Keratinocyte (primary cell): ENCODE measurements around the gene NEGR1. TPM values are rescaled to one million over a fixed set of nuclear protein-coding genes. Genes with fewer than 3 reads are reported as not detected.

Experiments
- DNase-seq: peaks from one replicate; pipeline ENCODE4 v3.0.0-alpha.2; 2011; ENCODE audit warnings: low read depth, missing footprints, low spot score
- FAIRE-seq: peaks from 2 replicates; lab custom pipeline; 2011; peaks lifted over from hg19 to GRCh38; lab: Jason Lieb, UNC
- H2AFZ ChIP-seq: 2 replicates; pipeline ENCODE4 v1.6.0; 2012; ENCODE audit warnings: low read length, control low read depth, inconsistent platforms; ENCODE audit not compliant: control insufficient read depth
- H3K27ac ChIP-seq: 2 replicates; pipeline ENCODE4 v1.5.1; 2011; ENCODE audit warnings: low read length; ENCODE audit not compliant: control insufficient read depth, insufficient read depth
- H3K27me3 ChIP-seq: 3 replicates; pipeline ENCODE4 v1.6.0; 2011; ENCODE audit warnings: low read length; ENCODE audit not compliant: control insufficient read depth, insufficient read depth; ENCODE audit errors: extremely low read depth
- H3K36me3 ChIP-seq, 2 experiments: 2 replicates in 1 of 2; 3 replicates in 1 of 2; pipeline ENCODE4 v1.5.1; 2011; ENCODE audit warnings: low read length in 2 of 2, mild to moderate bottlenecking in 1 of 2; ENCODE audit not compliant: control insufficient read depth in 2 of 2, insufficient read depth in 2 of 2; ENCODE audit errors: extremely low read depth in 1 of 2
- H3K4me1 ChIP-seq: 3 replicates; pipeline ENCODE4 v1.5.1; 2011; ENCODE audit warnings: low read length; ENCODE audit not compliant: control insufficient read depth, insufficient read depth; ENCODE audit errors: extremely low read depth
- H3K4me2 ChIP-seq: 3 replicates; pipeline ENCODE4 v1.6.0; 2011; ENCODE audit warnings: low read depth, low read length; ENCODE audit not compliant: control insufficient read depth, insufficient read depth; ENCODE audit errors: extremely low read depth
- H3K4me3 ChIP-seq, 3 experiments: fragments of 200-600 bp in 1 of 3; sonication (generic) in 1 of 3; 2 replicates in 2 of 3; 3 replicates in 1 of 3; pipeline ENCODE4 v1.5.1; 2011 to 2016; ENCODE audit warnings: low read length in 3 of 3, mild to moderate bottlenecking in 3 of 3, control low read depth in 2 of 3, inconsistent platforms in 1 of 3, low read depth in 1 of 3, mixed read lengths in 1 of 3, mixed run types in 1 of 3, moderate library complexity in 1 of 3; ENCODE audit not compliant: control insufficient read depth in 2 of 3, insufficient read depth in 2 of 3; ENCODE audit errors: extremely low read depth in 1 of 3
- H3K79me2 ChIP-seq: 2 replicates; pipeline ENCODE4 v1.6.0; 2012; ENCODE audit warnings: low read length; ENCODE audit not compliant: control insufficient read depth, insufficient read depth
- H3K9ac ChIP-seq: 3 replicates; pipeline ENCODE4 v1.6.0; 2011; ENCODE audit warnings: low read length; ENCODE audit not compliant: control insufficient read depth, insufficient read depth; ENCODE audit errors: extremely low read depth
- H3K9me1 ChIP-seq: 3 replicates; pipeline ENCODE4 v1.6.0; 2011; ENCODE audit warnings: low read length; ENCODE audit not compliant: control insufficient read depth, insufficient read depth; ENCODE audit errors: extremely low read depth
- H3K9me3 ChIP-seq: 2 replicates; pipeline ENCODE4 v1.5.1; 2012; ENCODE audit warnings: low read depth, low read length; ENCODE audit not compliant: control insufficient read depth
- H4K20me1 ChIP-seq: 3 replicates; pipeline ENCODE4 v1.6.0; 2011; ENCODE audit warnings: low read length; ENCODE audit not compliant: control insufficient read depth, insufficient read depth; ENCODE audit errors: extremely low read depth
- CTCF ChIP-seq, 3 experiments: IDR thresholded peaks in 1 of 3; conservative IDR thresholded peaks in 1 of 3; optimal IDR thresholded peaks in 1 of 3; 2 replicates in 2 of 3; 3 replicates in 1 of 3; pipeline versions ENCODE3 to v1.5.1; 2011; ENCODE audit warnings: low read length in 3 of 3, mild to moderate bottlenecking in 3 of 3, moderate library complexity in 2 of 3, control low read depth in 1 of 3, inconsistent platforms in 1 of 3; ENCODE audit not compliant: insufficient read depth in 2 of 3; ENCODE audit errors: extremely low read depth in 1 of 3
- EZH2 ChIP-seq: IDR thresholded peaks from one replicate; pipeline ENCODE4 v1.6.1; 2012; ENCODE audit warnings: inconsistent platforms, mild to moderate bottlenecking, low read length, moderate library complexity
- dilution Hi-C: fragments of 300-500 bp; cut with MboI; formaldehyde crosslinking; loops from one replicate; pipeline ENCODE4 v1.7.0; 2020; ENCODE audit warnings: low sequenced_read_pairs; ENCODE audit not compliant: extremely low pct_ligation_motif_present
- polyA plus RNA-seq, 5 experiments: library from polyadenylated mRNA; depleted of rRNA in 3 of 5; stranded (reverse) in 3 of 5; stranded (forward) in 1 of 5; unstranded in 1 of 5; fragments of >200 nt; gene quantifications; 1 replicate in 1 of 5; 2 replicates in 3 of 5; 3 replicates in 1 of 5; pipeline versions ENCODE4 v1.2.1 to v1.2.3, GENCODE V29; 2011 to 2012; ENCODE audit warnings: missing spikeins in 2 of 5, low read depth in 1 of 5, low replicate concordance in 1 of 5

Gene NEGR1
- polyA plus RNA-seq, 1 donor (not counting 4 experiments of a cell fraction or from before 2014, with no cell fraction given): 1.6 TPM

DNA sequence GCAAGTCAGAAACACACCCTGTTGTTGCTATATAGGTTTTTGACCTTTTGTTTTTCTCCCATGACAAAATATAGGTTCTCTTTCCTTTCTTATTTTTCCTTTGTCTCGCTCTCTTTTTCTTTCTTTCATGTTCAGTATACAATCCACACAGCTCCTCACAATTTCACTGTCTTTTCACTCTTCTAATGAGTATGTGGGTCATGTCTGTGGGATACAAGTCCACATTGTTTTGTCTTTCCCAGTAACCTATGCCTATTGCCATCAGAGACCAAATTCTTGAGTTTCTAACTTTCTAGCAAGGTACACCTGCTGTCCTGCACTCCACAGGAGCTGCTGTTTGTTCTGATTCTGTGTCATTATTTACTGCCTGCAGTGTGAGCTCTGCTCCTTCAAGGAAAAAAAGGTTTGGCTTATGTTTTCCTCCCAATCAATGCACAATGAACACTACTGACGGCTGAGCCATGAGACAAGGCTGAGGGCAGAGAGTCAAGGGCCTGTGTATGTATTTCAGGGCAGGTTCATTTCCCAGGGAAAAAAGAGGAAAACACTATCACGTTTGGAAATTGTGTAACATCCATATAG lies 453.8 kb downstream of the NEGR1 start:
- Histone ChIP-seq H3K9ac (no peak overlapping the region), H3K4me3 (no peak overlapping the region), H2AFZ (no peak overlapping the region), H3K4me1 (no peaks in the 10 kb centered on the region), H3K4me2 (no peak overlapping the region), H3K79me2 (no peaks in the 10 kb centered on the region), H3K36me3 (no peaks in the 10 kb centered on the region), H3K9me1 (no peaks in the 10 kb centered on the region), H3K27ac (no peak overlapping the region), H4K20me1 (no peaks in the 10 kb centered on the region), H3K9me3 (no peaks in the 10 kb centered on the region), H3K27me3 (no peaks in the 10 kb centered on the region)
- no peak for DNase-seq
- FAIRE-seq: no peak
- dilution Hi-C loops: no loop called here
- TF ChIP-seq CTCF (optimal IDR thresholded peaks at IDR 0.05 in 1 of 3, IDR thresholded peaks at IDR 0.05 in 1 of 3, conservative IDR thresholded peaks at IDR 0.05 in 1 of 3; ENCODE audit: extremely low read depth in 1 of 3, insufficient read depth in 2 of 3, low read length in 3 of 3) (no peak), EZH2 (no peak)

- Histone ChIP-seq H3K4me1 (no peaks in the 10 kb centered on the region), H3K27me3 (no peaks in the 10 kb centered on the region), H3K4me2 (no peak overlapping the region), H3K79me2 (no peaks in the 10 kb centered on the region), H3K9ac (no peak overlapping the region), H3K9me1 (no peaks in the 10 kb centered on the region), H3K9me3 (no peaks in the 10 kb centered on the region), H4K20me1 (no peaks in the 10 kb centered on the region), H3K27ac (no peak overlapping the region), H3K4me3 (no peak overlapping the region), H3K36me3 (no peaks in the 10 kb centered on the region), H2AFZ (no peak overlapping the region)
- FAIRE-seq: no peak
- no peak for TF ChIP-seq EZH2
- no peak for TF ChIP-seq CTCF (optimal IDR thresholded peaks at IDR 0.05 in 1 of 3, IDR thresholded peaks at IDR 0.05 in 1 of 3, conservative IDR thresholded peaks at IDR 0.05 in 1 of 3; ENCODE audit: extremely low read depth in 1 of 3, insufficient read depth in 2 of 3, low read length in 3 of 3)
- no peak for DNase-seq
- dilution Hi-C loops: no loop called here
These were observed 458.5 kb downstream of the NEGR1 start for GRCh38 chr1:71823708-71824305.
